Esophagus squamous epithelium (tissue), 5 donors: ENCODE data around the gene TXNDC9. TPM values are rescaled to one million over a fixed set of nuclear protein-coding genes. Genes with fewer than 3 reads are reported as not detected.
A peak's percentile ranks its signal among the peaks of the same experiment; 100 is the strongest.

ENCODE experiments used
- DNase-seq: peaks from one replicate; lab custom pipeline; 2025; lab: John Stamatoyannopoulos, UW
- H3K27ac ChIP-seq, 4 donors: fragments of 200-600 bp; sonication (generic); one replicate each; pipeline ENCODE4 v1.5.1; 2016 to 2019; ENCODE audit warnings: mild to moderate bottlenecking in 1 of 4
- H3K27me3 ChIP-seq, 4 donors: fragments of 200-600 bp; sonication (generic); 1 replicate in 3 of 4; 2 replicates in 1 of 4; pipeline versions ENCODE4 v1.5.1 to v1.6.0; 2017 to 2021; ENCODE audit warnings: antibody characterized with exemption in 1 of 4
- H3K36me3 ChIP-seq, 3 donors: fragments of 200-600 bp; sonication (generic); one replicate each; pipeline ENCODE4 v1.5.1; 2016 to 2019
- H3K4me1 ChIP-seq, 3 donors: fragments of 200-600 bp; sonication (generic); one replicate each; pipeline ENCODE4 v1.5.1; 2017 to 2019
- H3K4me3 ChIP-seq, 4 donors: fragments of 200-600 bp; sonication (generic); 1 replicate in 3 of 4; 2 replicates in 1 of 4; pipeline ENCODE4 v1.5.1; 2016 to 2019; ENCODE audit warnings: mild to moderate bottlenecking in 2 of 4, moderate library complexity in 1 of 4
- H3K9me3 ChIP-seq, 3 donors: fragments of 200-600 bp; sonication (generic); one replicate each; pipeline ENCODE4 v1.5.1; 2016 to 2019
- POLR2A ChIP-seq, 4 donors: fragments of 450-650 bp; IDR thresholded peaks; one replicate each; pipeline ENCODE4 v1.6.1; 2017; ENCODE audit warnings: antibody characterized with exemption in 4 of 4, mild to moderate bottlenecking in 4 of 4, moderate library complexity in 3 of 4
- WGBS, 2 donors: methylation state at CpG; one replicate each; pipeline ENCODE4 v1.1.5; 2018; 5-methylcytosine and 5-hydroxymethylcytosine counted together
- intact Hi-C: fragments of 100-400 bp; cut with DNase I; formaldehyde crosslinking; loops from one replicate; pipeline ENCODE4 v1.15.0; 2022
- total RNA-seq, 4 donors: library from RNA; depleted of rRNA; stranded (reverse); fragments of >200 nt; gene quantifications; one replicate each; pipeline ENCODE4 v1.1.0, GENCODE V29; 2016
- TF ChIP-seq, protein P1 (sequence below), 6 experiments: fragments of 450-650 bp in 4 of 6; fragments of 200-600 bp in 2 of 6; sonication (generic) in 2 of 6; IDR thresholded peaks; one replicate each; pipeline ENCODE4 v1.5.1; 2016 to 2019; ENCODE audit warnings: antibody characterized with exemption in 6 of 6, mild to moderate bottlenecking in 4 of 6, moderate library complexity in 4 of 6
- donor health status: DM: yes; HTN: yes; CAD: no.

The TXNDC9 gene
- total RNA-seq, 4 donors from 2014 or later: 32.8 to 56.2 (median 47.5) TPM

DNA sequence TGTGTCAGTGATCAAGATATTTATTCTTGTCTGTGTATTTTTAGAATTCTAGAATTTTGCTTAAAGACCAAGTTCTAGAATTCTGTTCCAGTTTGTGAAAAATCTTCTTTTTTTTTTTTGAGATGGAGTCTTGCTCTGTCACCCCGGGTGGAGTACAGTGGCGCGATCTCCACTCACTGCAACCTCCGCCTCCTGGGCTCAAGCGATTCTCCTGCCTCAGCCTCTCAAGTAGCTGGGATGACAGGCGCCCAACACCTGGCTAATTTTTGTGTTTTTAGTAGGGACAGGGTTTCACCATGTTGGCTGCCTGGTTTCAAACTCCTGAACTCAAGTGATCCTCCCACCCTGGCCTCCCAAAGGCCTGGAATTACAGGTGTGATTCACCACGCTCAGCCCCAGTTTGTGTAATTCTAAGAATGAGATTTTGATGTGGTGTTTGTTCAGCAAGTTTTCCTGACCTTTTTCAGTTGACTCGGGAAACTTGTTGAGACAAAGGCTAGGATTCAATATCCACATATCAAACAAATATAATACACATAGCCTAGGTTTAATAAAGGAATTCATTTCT lies 4.6 kb upstream of the TXNDC9 start:
- DNase-seq: no peak
- WGBS, 2 donors: 79 to 84% methylated on average over 8 of the region's 8 CpGs
- Histone ChIP-seq H3K27me3 (no peaks in the 10 kb centered on the region), H3K36me3 (no peaks in the 10 kb centered on the region), H3K4me1 (peaks cover 4 to 36% (median 21%) of the 10 kb centered on the region in 3 donors), H3K9me3 (no peaks in the 10 kb centered on the region), H3K27ac (no peak overlapping the region), H3K4me3 (no peak overlapping the region)
- intact Hi-C loops: no loop called here
- TF ChIP-seq, protein P1, sequence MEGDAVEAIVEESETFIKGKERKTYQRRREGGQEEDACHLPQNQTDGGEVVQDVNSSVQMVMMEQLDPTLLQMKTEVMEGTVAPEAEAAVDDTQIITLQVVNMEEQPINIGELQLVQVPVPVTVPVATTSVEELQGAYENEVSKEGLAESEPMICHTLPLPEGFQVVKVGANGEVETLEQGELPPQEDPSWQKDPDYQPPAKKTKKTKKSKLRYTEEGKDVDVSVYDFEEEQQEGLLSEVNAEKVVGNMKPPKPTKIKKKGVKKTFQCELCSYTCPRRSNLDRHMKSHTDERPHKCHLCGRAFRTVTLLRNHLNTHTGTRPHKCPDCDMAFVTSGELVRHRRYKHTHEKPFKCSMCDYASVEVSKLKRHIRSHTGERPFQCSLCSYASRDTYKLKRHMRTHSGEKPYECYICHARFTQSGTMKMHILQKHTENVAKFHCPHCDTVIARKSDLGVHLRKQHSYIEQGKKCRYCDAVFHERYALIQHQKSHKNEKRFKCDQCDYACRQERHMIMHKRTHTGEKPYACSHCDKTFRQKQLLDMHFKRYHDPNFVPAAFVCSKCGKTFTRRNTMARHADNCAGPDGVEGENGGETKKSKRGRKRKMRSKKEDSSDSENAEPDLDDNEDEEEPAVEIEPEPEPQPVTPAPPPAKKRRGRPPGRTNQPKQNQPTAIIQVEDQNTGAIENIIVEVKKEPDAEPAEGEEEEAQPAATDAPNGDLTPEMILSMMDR (IDR thresholded peaks at IDR 0.05): no peak
- TF ChIP-seq POLR2A (IDR thresholded peaks at IDR 0.05): no peak

DNA sequence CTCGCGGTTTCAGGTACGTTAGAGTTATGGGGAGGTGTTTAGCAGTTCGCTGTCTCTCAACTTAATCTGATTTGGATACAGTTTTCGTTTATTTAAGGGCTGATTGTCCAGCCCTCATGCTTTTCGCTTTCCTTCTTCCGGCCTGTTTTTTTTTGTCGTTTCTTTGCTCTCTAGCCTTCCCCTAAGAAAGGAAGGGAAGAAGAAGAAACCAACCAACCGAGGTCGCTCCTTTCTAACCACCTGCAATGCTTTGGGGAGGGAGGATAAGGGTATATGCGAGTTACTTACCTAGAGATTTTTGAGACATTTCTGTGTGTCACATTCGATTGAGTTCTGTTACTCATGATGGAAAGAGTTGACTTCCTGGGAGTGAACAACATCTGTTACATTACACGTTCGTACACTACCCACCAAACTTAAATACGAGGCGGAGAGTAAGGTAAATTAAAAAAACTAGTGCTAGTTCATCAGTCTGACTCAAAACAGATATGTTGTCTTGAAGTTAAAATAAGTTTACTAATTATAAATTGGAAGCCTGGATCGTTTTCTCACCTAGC lies 2.0 kb upstream of the TXNDC9 start:
- 1 to 3% methylated on average over 17 of the region's 17 CpGs for WGBS, 2 donors
- peak overlapping the region; percentile 69 to 96 (median 75) for H3K4me3 ChIP-seq
- peak overlapping the region; percentile 84 to 97 (median 94) for H3K27ac ChIP-seq
- H3K36me3 ChIP-seq: peaks cover 0 to 2% (median 0%) of the 10 kb centered on the region in 3 donors
- intact Hi-C loops: loop anchor here (10.0 kb wide), 2 partner anchors 147 to 153 kb away; partner anchors contain the start of genes MITD1 and MRPL30
- no peak for TF ChIP-seq POLR2A (IDR thresholded peaks at IDR 0.05)
- TF ChIP-seq, protein P1 (IDR thresholded peaks at IDR 0.05): no peak
- H3K27me3 ChIP-seq: no peaks in the 10 kb centered on the region
- DNase-seq: no peak
- no peaks in the 10 kb centered on the region for H3K9me3 ChIP-seq
- H3K4me1 ChIP-seq: peaks cover 13 to 55% (median 33%) of the 10 kb centered on the region in 3 donors

GRCh38 chr2:99337113-99338028 lies 1.2 kb upstream of the TXNDC9 start, which contains the start of gene EIF5B:
Gene EIF5B, plus strand, starts transcription at chr2:99337389. Its CDS starts 166 bp downstream, at chr2:99337555.
- WGBS, 2 donors: 1 to 2% methylated on average over 35 to 48 of the region's 87 CpGs
- H3K4me3 ChIP-seq: peak within 1 kb of the TSS; percentile 69 to 96 (median 75)
- H3K9me3 ChIP-seq: no peaks in the 10 kb centered on the region
- H3K27me3 ChIP-seq: no peaks in the 10 kb centered on the region
- H3K36me3 ChIP-seq: peaks cover 0 to 9% (median 2%) of the 10 kb centered on the region in 3 donors
- DNase-seq: peak; percentile 80
- peak within 1 kb of the TSS; percentile 84 to 97 (median 94) for H3K27ac ChIP-seq
- TF ChIP-seq, protein P1 (IDR thresholded peaks at IDR 0.05): peak; percentile 13 to 57 (median 44)
- peak in 1 of 4 donors; percentile 68 for TF ChIP-seq POLR2A (IDR thresholded peaks at IDR 0.05)
- peaks cover 10 to 55% (median 33%) of the 10 kb centered on the region in 3 donors for H3K4me1 ChIP-seq
- intact Hi-C loops: loop anchor here (10.0 kb wide), 2 partner anchors 147 to 153 kb away; partner anchors contain the start of genes MITD1 and MRPL30

GRCh38 chr2:99336804-99337112 lies 625 bp upstream of the TXNDC9 start:
- 1% methylated on average over 5 to 8 of the region's 8 CpGs for WGBS, 2 donors
- Histone ChIP-seq H3K27ac (peak overlapping the region; percentile 84 to 97 (median 94)), H3K27me3 (no peaks in the 10 kb centered on the region), H3K4me1 (peaks cover 9 to 55% (median 33%) of the 10 kb centered on the region in 3 donors), H3K36me3 (peaks cover 0 to 15% (median 6%) of the 10 kb centered on the region in 3 donors), H3K9me3 (no peaks in the 10 kb centered on the region), H3K4me3 (peak overlapping the region; percentile 69 to 96 (median 75))
- DNase-seq: no peak
- TF ChIP-seq, protein P1 (IDR thresholded peaks at IDR 0.05): no peak
- TF ChIP-seq POLR2A (IDR thresholded peaks at IDR 0.05): no peak
- intact Hi-C loops: loop anchor here (10.0 kb wide), 2 partner anchors 148 to 152 kb away; partner anchors contain the start of genes MITD1 and MRPL30
